KOPT-K1 (cell line): ENCODE data around the gene FKBP10.
A peak's percentile ranks its signal among the peaks of the same experiment; 100 is the strongest.
"Not testable (repeated sequence)": the region's sequence is repeated elsewhere in the genome, so short reads cannot be mapped to it uniquely, and the experiment has no call there.

Source experiments
- H3K27ac ChIP-seq: fragments of 200-600 bp; sonication (generic); 2 replicates; pipeline ENCODE4 v1.5.1; 2016; ENCODE audit warnings: antibody characterized with exemption, mild to moderate bottlenecking, low read depth, low read length; ENCODE audit not compliant: poor library complexity, severe bottlenecking
- H3K36me3 ChIP-seq: fragments of 200-600 bp; sonication (generic); 2 replicates; pipeline ENCODE4 v1.5.1; 2017; ENCODE audit warnings: antibody characterized with exemption, mild to moderate bottlenecking, low read length, moderate library complexity; ENCODE audit not compliant: insufficient read depth
- H3K9me3 ChIP-seq: fragments of 200-600 bp; sonication (generic); 2 replicates; pipeline ENCODE4 v1.5.1; 2017; ENCODE audit warnings: antibody characterized with exemption, low read length, mild to moderate bottlenecking; ENCODE audit not compliant: insufficient read depth, poor library complexity, severe bottlenecking

FKBP10 gene

DNA sequence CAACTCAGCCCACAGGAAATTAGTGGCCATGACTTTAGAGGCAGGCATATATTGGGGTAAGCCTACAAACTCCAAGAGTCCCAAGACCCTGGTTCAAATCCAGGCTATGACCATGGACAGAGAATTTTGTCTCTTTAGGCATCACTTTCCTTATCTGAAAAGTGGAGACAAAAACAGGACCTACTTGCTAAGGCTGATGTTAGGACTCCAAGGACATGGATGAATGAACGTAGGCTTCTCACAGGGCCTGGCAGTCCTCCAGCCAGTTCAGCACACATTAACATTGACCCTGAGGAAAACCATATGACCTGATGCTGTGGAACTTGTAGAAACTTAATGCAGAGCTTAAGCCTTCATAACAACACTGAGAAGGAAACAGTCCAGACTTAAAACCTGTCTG, 1.4 kb downstream of the FKBP10 start:
- no peak overlapping the region for H3K27ac ChIP-seq

GRCh38 chr17:41816637-41817320, 4.0 kb downstream of the FKBP10 start:
- Histone ChIP-seq H3K27ac (no peak overlapping the region), H3K36me3 (no peaks in the 10 kb centered on the region), H3K9me3 (no peaks in the 10 kb centered on the region)

More for the DNA sequence above, 1.4 kb downstream of the FKBP10 start:
- H3K9me3 ChIP-seq: no peaks in the 10 kb centered on the region
- H3K36me3 ChIP-seq: no peaks in the 10 kb centered on the region

DNA sequence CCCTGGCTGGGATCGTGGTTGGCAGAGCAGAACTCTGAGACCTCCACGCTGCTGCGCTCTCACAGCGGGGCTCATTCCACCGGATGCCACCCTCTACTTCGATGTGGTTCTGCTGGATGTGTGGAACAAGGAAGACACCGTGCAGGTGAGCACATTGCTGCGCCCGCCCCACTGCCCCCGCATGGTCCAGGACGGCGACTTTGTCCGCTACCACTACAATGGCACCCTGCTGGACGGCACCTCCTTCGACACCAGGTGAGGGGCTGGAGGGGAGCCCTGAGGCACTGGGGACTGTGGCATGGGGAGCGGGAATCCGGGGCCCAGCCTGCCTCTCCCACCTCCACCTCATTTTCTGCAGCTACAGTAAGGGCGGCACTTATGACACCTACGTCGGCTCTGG, 5.2 kb downstream of the FKBP10 start:
- H3K9me3 ChIP-seq: no peaks in the 10 kb centered on the region
- H3K27ac ChIP-seq: no peak overlapping the region
- no peaks in the 10 kb centered on the region for H3K36me3 ChIP-seq

- Histone ChIP-seq H3K27ac (no peak overlapping the region), H3K36me3 (peaks cover 17% of the 10 kb centered on the region; the same call in 1 of the 2 replicates), H3K9me3 (no peaks in the 10 kb centered on the region)
These were observed 9.0 kb downstream of the FKBP10 start for GRCh38 chr17:41821776-41822175.

DNA sequence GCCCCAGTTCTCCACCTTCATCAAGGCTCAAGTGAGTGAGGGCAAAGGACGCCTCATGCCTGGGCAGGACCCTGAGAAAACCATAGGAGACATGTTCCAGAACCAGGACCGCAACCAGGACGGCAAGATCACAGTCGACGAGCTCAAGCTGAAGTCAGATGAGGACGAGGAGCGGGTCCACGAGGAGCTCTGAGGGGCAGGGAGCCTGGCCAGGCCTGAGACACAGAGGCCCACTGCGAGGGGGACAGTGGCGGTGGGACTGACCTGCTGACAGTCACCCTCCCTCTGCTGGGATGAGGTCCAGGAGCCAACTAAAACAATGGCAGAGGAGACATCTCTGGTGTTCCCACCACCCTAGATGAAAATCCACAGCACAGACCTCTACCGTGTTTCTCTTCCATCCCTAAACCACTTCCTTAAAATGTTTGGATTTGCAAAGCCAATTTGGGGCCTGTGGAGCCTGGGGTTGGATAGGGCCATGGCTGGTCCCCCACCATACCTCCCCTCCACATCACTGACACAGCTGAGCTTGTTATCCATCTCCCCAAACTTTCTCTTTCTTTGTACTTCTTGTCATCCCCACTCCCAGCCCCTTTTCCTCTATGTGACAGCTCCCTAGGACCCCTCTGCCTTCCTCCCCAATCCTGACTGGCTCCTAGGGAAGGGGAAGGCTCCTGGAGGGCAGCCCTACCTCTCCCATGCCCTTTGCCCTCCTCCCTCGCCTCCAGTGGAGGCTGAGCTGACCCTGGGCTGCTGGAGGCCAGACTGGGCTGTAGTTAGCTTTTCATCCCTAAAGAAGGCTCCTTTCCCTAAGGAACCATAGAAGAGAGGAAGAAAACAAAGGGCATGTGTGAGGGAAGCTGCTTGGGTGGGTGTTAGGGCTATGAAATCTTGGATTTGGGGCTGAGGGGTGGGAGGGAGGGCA, 9.7 kb downstream of the FKBP10 start:
- no peak overlapping the region for H3K27ac ChIP-seq
- no peaks in the 10 kb centered on the region for H3K9me3 ChIP-seq
- H3K36me3 ChIP-seq: peaks cover 20% of the 10 kb centered on the region; the same call in 1 of the 2 replicates

- Histone ChIP-seq H3K27ac (no peak overlapping the region), H3K9me3 (no peaks in the 10 kb centered on the region), H3K36me3 (peaks cover 27% of the 10 kb centered on the region; the same call in 1 of the 2 replicates)
These were observed 10.3 kb downstream of the FKBP10 start for GRCh38 chr17:41823141-41823524.

- H3K9me3 ChIP-seq: no peaks in the 10 kb centered on the region
- H3K27ac ChIP-seq: no peak overlapping the region
- H3K36me3 ChIP-seq: peaks cover 31% of the 10 kb centered on the region; the same call in 1 of the 2 replicates
These were observed 10.8 kb downstream of the FKBP10 start for GRCh38 chr17:41823580-41823979.

DNA sequence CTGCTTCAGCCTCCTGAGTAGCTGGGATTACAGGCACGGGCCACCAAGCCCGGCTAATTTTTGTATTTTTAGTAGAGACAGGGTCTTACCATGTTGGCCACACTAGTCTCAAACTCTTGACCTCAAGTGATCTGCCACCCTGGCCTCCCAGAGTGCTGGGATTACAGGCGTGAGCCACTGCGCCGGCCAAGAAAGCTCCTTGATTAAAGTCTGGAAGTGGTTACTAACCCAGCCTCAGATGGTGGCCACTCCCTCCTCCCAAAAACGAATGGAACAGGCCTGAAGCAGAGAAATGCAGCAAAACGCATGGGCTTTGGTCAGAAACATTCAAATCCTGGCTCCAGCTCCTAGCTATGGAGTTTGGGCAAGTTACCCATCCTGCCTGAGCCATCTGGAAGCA, 11.3 kb downstream of the FKBP10 start:
- Histone ChIP-seq H3K9me3 (no peaks in the 10 kb centered on the region), H3K36me3 (peaks cover 36% of the 10 kb centered on the region; the same call in 1 of the 2 replicates), H3K27ac (no peak overlapping the region)

GRCh38 chr17:41825175-41825845, 12.5 kb downstream of the FKBP10 start:
- H3K9me3 ChIP-seq: no peaks in the 10 kb centered on the region
- no peak overlapping the region for H3K27ac ChIP-seq
- H3K36me3 ChIP-seq: peaks cover 47% of the 10 kb centered on the region

GRCh38 chr17:41829961-41830360, 17.2 kb downstream of the FKBP10 start:
- peaks cover 80% of the 10 kb centered on the region for H3K36me3 ChIP-seq
- not testable (repeated sequence) for H3K9me3 ChIP-seq, H3K27ac ChIP-seq

DNA sequence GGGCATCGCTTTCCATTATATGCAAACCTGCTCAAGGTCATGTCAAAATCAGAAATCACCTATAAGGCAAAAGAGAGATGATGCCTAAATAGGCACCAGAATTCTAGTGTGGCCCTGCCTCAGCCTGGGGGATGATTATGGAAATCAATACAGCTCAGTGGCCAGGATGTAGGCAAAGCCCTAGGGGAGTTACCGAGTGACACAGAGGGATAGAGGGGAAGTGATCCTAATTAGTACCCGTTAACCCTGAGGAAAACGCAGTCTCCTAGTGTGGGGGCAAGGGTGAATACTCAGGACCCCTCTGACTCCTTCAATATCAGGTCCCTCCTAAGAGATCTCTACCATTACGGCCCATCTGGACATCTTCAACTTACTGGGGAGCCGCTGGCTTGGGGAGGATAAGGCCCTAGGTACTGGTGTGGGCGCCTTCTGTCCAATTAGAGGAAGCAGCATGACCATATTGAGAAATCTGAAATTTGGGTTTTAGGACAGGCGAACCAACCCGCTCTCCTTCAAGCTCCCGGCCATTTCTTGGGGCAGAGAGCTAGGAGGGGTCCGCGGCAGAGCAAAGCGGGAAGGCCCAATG, 22.5 kb downstream of the FKBP10 start:
- no peaks in the 10 kb centered on the region for H3K9me3 ChIP-seq
- peak overlapping the region; percentile 53 for H3K27ac ChIP-seq

GRCh38 chr17:41835800-41836549, 23.2 kb downstream of the FKBP10 start, which contains the start of gene NT5C3B:
Gene NT5C3B (minus strand): TSS chr17:41836232. CDS start chr17:41836193, 39 bp downstream.
- Histone ChIP-seq H3K27ac (peak within 1 kb of the TSS; percentile 53), H3K36me3 (peaks cover 30% of the 10 kb centered on the region), H3K9me3 (no peaks in the 10 kb centered on the region)

More for the DNA sequence above, 22.5 kb downstream of the FKBP10 start:
- H3K36me3 ChIP-seq: peaks cover 36% of the 10 kb centered on the region

- Histone ChIP-seq H3K9me3 (no peaks in the 10 kb centered on the region), H3K36me3 (peaks cover 23% of the 10 kb centered on the region), H3K27ac (no peak overlapping the region)
These were observed 23.9 kb downstream of the FKBP10 start for GRCh38 chr17:41836550-41837196.
